ENCODE data around the gene PPL.

GRCh38 chr16:4920826-4921225, 16.1 kb downstream of the PPL start:
- TF ChIP-seq CTCF (IDR thresholded peaks at IDR 0.05; ENCODE audit: borderline replicate concordance, extremely low read depth, low read length, poor library complexity, severe bottlenecking), result no peak
- TF ChIP-seq EZH2 (IDR thresholded peaks at IDR 0.05; ENCODE audit: borderline replicate concordance, low read depth, low read length, severe bottlenecking), result no peak

Data from DND-41 (cell line).